Endothelial cell of umbilical vein (primary cell): Measurements from ENCODE around the gene DUOX2. TPM values are rescaled to one million over a fixed set of nuclear protein-coding genes. Genes with fewer than 3 reads are reported as not detected.

Experiments
- BruUV-seq: library from RNA; stranded (reverse); fragments of 400-500 nt; replicated peaks from 2 replicates; lab custom pipeline; 2021; lab: Mats Ljungman, UMichigan
- CTCF ChIA-PET: fragments of 300-600, 350-600 bp; sonication (Branson Sonifier 250); formaldehyde crosslinking; loops from one replicate; lab custom pipeline; 2021; ENCODE audit warnings: antibody characterized with exemption, inconsistent platforms; lab: Charles Lee
- POLR2A ChIA-PET: fragments of 300-600, 350-600 bp; sonication (Branson Sonifier 250); formaldehyde crosslinking; loops from one replicate; lab custom pipeline; 2021; ENCODE audit warnings: antibody characterized with exemption, inconsistent platforms; lab: Charles Lee
- DNase-seq: peaks from one replicate; pipeline ENCODE4 v3.0.0-alpha.2; 2011; ENCODE audit warnings: low read depth, low spot score
- FAIRE-seq: peaks from 2 replicates; lab custom pipeline; 2011; peaks lifted over from hg19 to GRCh38; lab: Jason Lieb, UNC
- H2AFZ ChIP-seq: 2 replicates; pipeline ENCODE4 v1.6.0; 2012; ENCODE audit warnings: low read depth, low read length, control low read depth, inconsistent platforms
- H3K27ac ChIP-seq: 2 replicates; pipeline ENCODE4 v1.5.1; 2011; ENCODE audit warnings: low read depth, mild to moderate bottlenecking, control low read depth, low read length, moderate library complexity; ENCODE audit not compliant: insufficient read depth
- H3K27me3 ChIP-seq, 2 experiments: 2 replicates each; pipeline versions ENCODE4 v1.6.0 to v1.6.1; 2011; ENCODE audit warnings: low read length in 2 of 2, mixed read lengths in 1 of 2; ENCODE audit not compliant: control insufficient read depth in 2 of 2, insufficient read depth in 2 of 2
- H3K36me3 ChIP-seq, 2 experiments: 2 replicates in 1 of 2; 3 replicates in 1 of 2; pipeline ENCODE4 v1.5.1; 2011; ENCODE audit warnings: low read length in 2 of 2, mild to moderate bottlenecking in 1 of 2, moderate library complexity in 1 of 2; ENCODE audit not compliant: control insufficient read depth in 2 of 2, insufficient read depth in 2 of 2; ENCODE audit errors: extremely low read depth in 1 of 2
- H3K4me1 ChIP-seq: 3 replicates; pipeline ENCODE4 v1.5.1; 2011; ENCODE audit warnings: mild to moderate bottlenecking, low read length; ENCODE audit not compliant: control insufficient read depth, insufficient read depth; ENCODE audit errors: extremely low read depth
- H3K4me2 ChIP-seq: 2 replicates; pipeline ENCODE4 v1.6.1; 2011; ENCODE audit warnings: low read length, control low read depth, mixed read lengths; ENCODE audit not compliant: insufficient read depth
- H3K4me3 ChIP-seq, 3 experiments: fragments of 200-600 bp in 1 of 3; sonication (generic), shearing (Covaris generic) in 1 of 3; replicated peaks in 1 of 3; 2 replicates each; pipeline ENCODE4 v1.5.1; 2011 to 2016; ENCODE audit warnings: control low read depth in 3 of 3, low read length in 3 of 3, mild to moderate bottlenecking in 2 of 3, inconsistent platforms in 1 of 3, low read depth in 1 of 3, moderate library complexity in 1 of 3; ENCODE audit not compliant: insufficient read depth in 1 of 3
- H3K79me2 ChIP-seq: 2 replicates; pipeline ENCODE4 v1.6.0; 2012; ENCODE audit warnings: low read length, inconsistent platforms; ENCODE audit not compliant: control insufficient read depth, insufficient read depth
- H3K9ac ChIP-seq: replicated peaks from 2 replicates; pipeline ENCODE3; 2011; ENCODE audit warnings: low read length, control low read depth; ENCODE audit not compliant: insufficient read depth; ENCODE audit errors: extremely low read depth
- H3K9me1 ChIP-seq: replicated peaks from 3 replicates; pipeline ENCODE4 v1.6.0; 2011; ENCODE audit warnings: mild to moderate bottlenecking, low read length; ENCODE audit not compliant: control insufficient read depth, insufficient read depth; ENCODE audit errors: extremely low read depth
- H3K9me3 ChIP-seq: replicated peaks from 2 replicates; pipeline ENCODE4 v1.5.1; 2012; ENCODE audit warnings: low read length, inconsistent platforms; ENCODE audit not compliant: control insufficient read depth, insufficient read depth
- H4K20me1 ChIP-seq: replicated peaks from 2 replicates; pipeline ENCODE3; 2011; ENCODE audit warnings: mild to moderate bottlenecking, low read length; ENCODE audit not compliant: control insufficient read depth, insufficient read depth; ENCODE audit errors: extremely low read depth
- CTCF ChIP-seq, 2 donors: IDR thresholded peaks; 1 replicate in 1 of 2; 2 replicates in 1 of 2; pipeline ENCODE4 v1.5.1; 2011; ENCODE audit warnings: low read length in 2 of 2, mild to moderate bottlenecking in 2 of 2, moderate library complexity in 2 of 2, control low read depth in 1 of 2, inconsistent platforms in 1 of 2, low read depth in 1 of 2; ENCODE audit not compliant: insufficient read depth in 1 of 2; ENCODE audit errors: extremely low read depth in 1 of 2
- EZH2 ChIP-seq: IDR thresholded peaks from 2 replicates; pipeline ENCODE4 v1.6.1; 2012; ENCODE audit warnings: borderline replicate concordance, low read depth, mild to moderate bottlenecking, moderate library complexity, low read length, inconsistent platforms; ENCODE audit not compliant: severe bottlenecking
- FOS ChIP-seq: IDR thresholded peaks from 2 replicates; pipeline ENCODE4 v1.6.1; 2011; ENCODE audit warnings: mild to moderate bottlenecking, low read length, moderate library complexity, borderline replicate concordance; ENCODE audit not compliant: insufficient read depth
- GATA2 ChIP-seq: IDR thresholded peaks from 2 replicates; pipeline ENCODE4 v1.7.0; 2011; ENCODE audit warnings: low read depth, mild to moderate bottlenecking, moderate library complexity, mixed read lengths, low read length; ENCODE audit not compliant: insufficient read length, insufficient read depth
- JUN ChIP-seq: IDR thresholded peaks from 2 replicates; pipeline ENCODE4 v1.6.1; 2011; ENCODE audit warnings: borderline replicate concordance, low read depth; ENCODE audit not compliant: insufficient read length, insufficient read depth
- MAX ChIP-seq: IDR thresholded peaks from 2 replicates; pipeline ENCODE4 v1.6.1; 2011; ENCODE audit not compliant: insufficient read depth, insufficient read length
- MYC ChIP-seq: IDR thresholded peaks from one replicate; pipeline ENCODE4 v1.6.1; 2011; ENCODE audit warnings: mild to moderate bottlenecking, low read depth, low read length
- POLR2A ChIP-seq: IDR thresholded peaks from 2 replicates; pipeline ENCODE4 v1.6.1; 2012; ENCODE audit warnings: low read depth, mild to moderate bottlenecking, control low read depth, low read length
- POLR2AphosphoS5 ChIP-seq: IDR thresholded peaks from 2 replicates; pipeline ENCODE4 v1.6.1; 2012; ENCODE audit warnings: low read depth, mild to moderate bottlenecking, control low read depth, low read length, moderate library complexity; ENCODE audit not compliant: insufficient read depth
- dilution Hi-C: fragments of 300-500 bp; cut with MboI; formaldehyde crosslinking; loops from one replicate; pipeline ENCODE4 v1.15.0; 2019; ENCODE audit warnings: low sequenced_read_pairs; ENCODE audit not compliant: extremely low pct_ligation_motif_present
- intact Hi-C: fragments of 100-400 bp; cut with micrococcal nuclease; formaldehyde crosslinking; loops from one replicate; pipeline ENCODE4 v1.10.0; 2022
- polyA plus RNA-seq, 4 experiments: library from polyadenylated mRNA; depleted of rRNA in 3 of 4; stranded (reverse) in 3 of 4; unstranded in 1 of 4; fragments of >200 nt; gene quantifications; 2 replicates each; pipeline versions ENCODE4 v1.2.1 to v1.2.3, GENCODE V29; 2011 to 2012; ENCODE audit warnings: missing spikeins in 1 of 4
- total RNA-seq: library from RNA; stranded (reverse); gene quantifications from 2 replicates; pipeline ENCODE4 v1.2.3, GENCODE V29; 2021

DUOX2 gene
- total and polyA plus RNA-seq, 2 donors (not counting 3 experiments of a cell fraction or from before 2014, with no cell fraction given), result 0.01 TPM; not detected in 1

GRCh38 chr15:45050587-45050986, 63.4 kb downstream of the DUOX2 start:
- no TSS peak for BruUV-seq

More at GRCh38 chr15:45050587-45050986, 63.4 kb downstream of the DUOX2 start:
- dilution Hi-C loops, result no loop called here
- ChIA-PET CTCF (no interaction called here), POLR2A (no interaction called here)
- intact Hi-C loops, result no loop called here
- H3K9ac ChIP-seq, result no peak overlapping the region
- no peaks in the 10 kb centered on the region for H3K79me2 ChIP-seq
- H3K4me1 ChIP-seq, result no peaks in the 10 kb centered on the region
- FAIRE-seq, result no peak
- no peaks in the 10 kb centered on the region for H4K20me1 ChIP-seq
- H3K4me3 ChIP-seq, result no peak overlapping the region
- H3K27ac ChIP-seq, result no peak overlapping the region
- H3K36me3 ChIP-seq, result no peaks in the 10 kb centered on the region
- no peak overlapping the region for H3K4me2 ChIP-seq
- no peaks in the 10 kb centered on the region for H3K9me3 ChIP-seq
- DNase-seq, result no peak
- TF ChIP-seq MYC (no peak), CTCF (IDR thresholded peaks at IDR 0.05; ENCODE audit: extremely low read depth in 1 of 2, insufficient read depth in 1 of 2, low read depth in 1 of 2, low read length in 2 of 2) (no peak), EZH2 (no peak), MAX (no peak), POLR2A (no peak), POLR2AphosphoS5 (no peak), JUN (no peak), FOS (no peak), GATA2 (no peak)
- H2AFZ ChIP-seq, result no peak overlapping the region
- no peaks in the 10 kb centered on the region for H3K27me3 ChIP-seq
- H3K9me1 ChIP-seq, result no peaks in the 10 kb centered on the region
